DMS 273 treated with DMSO at 0.1 percent for 48 hours (cell line): ENCODE data around the gene GUCY1A2.

Experiments used
- DNase-seq: peaks from one replicate; lab custom pipeline; 2025; lab: John Stamatoyannopoulos, UW

The GUCY1A2 gene

DNA sequence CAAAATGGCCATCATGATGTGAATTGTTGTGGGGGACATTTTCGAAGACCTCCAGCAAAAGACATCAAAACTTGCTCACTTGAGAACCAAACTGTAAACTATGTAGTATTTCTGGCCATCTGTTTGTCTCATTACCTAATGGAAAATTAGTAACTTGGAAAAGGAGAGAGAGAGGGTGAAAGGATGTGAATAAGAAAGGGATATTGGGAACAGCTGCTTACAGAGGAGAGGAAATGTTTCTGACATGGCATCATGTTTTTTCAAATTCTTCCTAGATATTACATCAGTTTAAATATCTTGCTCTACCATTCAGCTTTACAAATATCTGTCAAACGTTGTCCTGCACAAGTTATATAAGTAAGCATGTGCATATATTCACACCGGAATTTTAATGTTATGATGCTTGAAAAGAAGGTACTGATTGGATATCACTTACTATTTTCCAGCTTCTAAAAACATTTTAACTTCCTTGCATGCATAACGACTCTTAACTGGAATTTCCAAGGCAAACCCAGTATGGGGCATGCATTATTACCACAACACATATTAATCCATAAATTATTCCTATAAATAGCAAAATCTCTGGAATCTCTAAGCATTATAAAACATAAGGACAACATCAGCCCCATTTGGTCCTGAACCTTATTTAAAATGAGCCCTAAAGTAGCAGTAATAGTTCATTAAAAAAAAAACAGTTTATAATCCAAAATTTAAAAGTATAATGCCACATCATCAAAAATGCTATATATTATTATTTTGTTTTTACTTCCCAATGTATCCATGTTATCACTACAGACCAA lies 20.0 kb downstream of the GUCY1A2 start:
- DNase-seq, result no peak

DNA sequence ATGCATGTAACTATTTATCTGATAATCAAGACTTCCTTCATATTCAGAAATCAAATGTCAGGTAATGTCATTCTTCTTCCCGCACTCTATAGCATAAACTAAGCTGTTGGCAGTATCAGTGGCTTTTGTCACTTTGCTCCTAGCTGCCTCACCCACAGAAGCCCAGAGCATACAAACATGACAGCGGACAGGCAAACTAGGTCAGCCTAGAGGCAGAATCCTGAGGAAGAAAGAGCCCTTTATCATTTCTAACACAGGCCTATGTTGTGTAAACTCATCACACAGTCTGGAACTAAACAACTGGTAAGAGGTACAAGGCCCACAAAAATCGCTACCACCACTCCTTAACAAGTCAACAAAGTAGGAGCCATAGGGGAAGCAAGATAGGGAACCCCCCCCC lies 21.0 kb downstream of the GUCY1A2 start:
- no peak for DNase-seq

DNA sequence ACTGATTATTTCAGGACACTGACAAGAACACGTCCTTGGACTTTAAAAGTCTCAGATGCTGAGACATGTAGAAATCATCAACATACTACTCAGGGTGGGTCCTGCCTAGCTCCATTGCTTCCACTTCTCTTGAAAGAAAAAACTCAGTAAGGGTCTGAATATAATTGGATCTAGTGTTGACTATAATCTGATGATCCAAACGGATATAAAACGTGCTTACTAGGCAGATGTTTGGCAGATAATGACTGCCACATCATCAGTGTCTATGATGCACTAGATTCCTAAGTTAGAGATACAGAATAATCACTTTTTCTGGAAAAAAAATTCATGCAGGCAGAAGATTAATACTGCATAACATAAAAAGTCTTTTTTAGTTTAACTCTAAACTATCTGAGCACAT lies 21.6 kb downstream of the GUCY1A2 start:
- no peak for DNase-seq

DNA sequence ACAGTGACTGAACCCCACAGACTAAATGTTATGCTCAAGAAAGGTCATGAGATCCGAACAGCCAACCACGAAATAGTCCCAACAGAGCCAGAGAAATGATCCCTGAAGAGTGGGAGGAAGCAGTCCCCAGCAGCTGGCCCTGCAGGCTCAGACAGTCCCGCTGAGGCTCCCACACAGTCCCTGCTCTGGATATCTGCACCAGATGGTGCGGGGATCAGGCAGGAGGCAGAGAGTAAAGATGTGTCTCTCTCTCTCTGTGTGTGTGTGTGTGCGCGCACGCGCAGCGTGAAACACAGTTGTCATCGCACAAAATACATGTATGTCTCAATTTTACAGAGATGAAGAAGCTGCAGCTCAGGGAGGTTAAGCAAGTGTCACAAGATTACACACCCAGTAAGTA lies 27.9 kb downstream of the GUCY1A2 start:
- no peak for DNase-seq

DNA sequence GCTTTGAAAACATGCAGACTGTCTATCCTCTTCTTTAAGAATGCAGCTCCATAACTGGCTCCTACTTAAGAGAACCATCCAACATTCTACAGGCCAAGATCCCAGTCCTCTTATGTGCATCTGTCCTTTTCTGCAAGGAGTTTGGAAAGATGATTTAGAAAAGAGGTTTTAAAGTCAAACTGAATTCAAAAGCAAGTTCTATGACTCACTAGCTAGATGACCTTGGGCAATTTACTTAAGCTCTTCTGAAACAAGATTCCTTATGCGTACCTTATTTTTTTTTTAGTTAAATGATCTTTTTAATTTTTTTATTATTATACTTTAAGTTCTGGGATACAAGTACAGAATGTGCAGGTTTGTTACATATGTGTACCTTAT lies 29.2 kb downstream of the GUCY1A2 start:
- DNase-seq, result no peak

DNA sequence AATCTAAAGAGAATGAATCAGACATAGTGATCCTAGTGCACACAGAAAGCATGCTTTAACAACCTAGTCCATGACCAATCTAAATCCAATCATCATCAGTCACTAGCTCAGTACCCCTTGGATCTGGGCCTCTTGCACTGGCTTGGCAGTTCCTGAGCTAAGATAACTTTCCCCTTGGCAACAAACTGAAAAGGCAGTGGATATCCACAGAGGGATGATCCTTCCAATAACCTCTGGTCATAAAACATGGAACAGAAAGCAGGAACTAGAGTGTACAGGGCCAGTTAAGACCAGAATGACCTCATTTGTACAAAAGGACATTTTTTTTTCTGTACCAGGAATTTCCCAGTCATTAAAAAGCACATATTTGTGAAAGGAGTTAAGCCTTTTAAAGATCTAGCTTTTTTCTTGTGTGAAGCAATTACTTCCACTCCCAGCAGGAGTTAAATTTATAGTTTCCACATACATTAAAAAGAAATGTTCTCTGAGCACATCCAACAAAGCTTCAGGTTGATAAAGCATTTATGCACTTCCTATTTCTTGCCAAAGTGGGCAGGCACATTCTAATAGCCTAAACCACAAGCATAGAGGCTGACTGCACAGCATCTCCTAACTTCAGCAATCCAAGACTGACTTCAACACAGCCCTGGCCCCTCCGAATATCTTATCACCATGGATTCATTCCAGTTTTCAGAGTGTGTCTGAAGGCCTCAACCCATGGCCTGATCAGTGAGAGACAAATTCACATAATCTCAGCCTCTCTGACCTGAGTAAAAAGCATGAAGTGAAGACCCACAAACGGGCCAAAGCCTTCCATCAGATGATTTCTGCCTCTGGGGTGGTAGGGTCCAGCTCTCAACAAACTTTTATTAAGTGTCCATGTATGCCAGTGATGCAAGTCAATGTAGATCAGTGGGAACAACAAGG lies 29.9 kb downstream of the GUCY1A2 start:
- DNase-seq, result no peak

DNA sequence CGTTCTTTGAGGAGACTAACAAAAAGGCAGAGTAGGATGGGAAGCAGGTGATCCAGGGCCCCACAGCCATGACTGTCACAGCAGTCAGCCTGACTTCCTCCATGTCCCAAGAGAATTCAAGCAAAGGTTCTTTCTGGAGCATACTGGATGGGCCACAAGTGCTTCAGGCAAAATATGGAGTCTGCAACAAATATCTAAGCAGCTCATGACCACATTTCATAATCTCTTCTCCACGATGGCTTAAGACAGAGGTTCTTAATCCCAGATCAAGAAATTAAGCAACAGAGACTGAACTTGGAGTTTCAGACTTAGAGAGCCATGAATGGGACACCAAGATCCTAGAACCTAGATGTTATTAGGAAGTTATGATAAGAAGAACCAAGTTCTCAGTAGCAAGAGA lies 31.6 kb downstream of the GUCY1A2 start:
- no peak for DNase-seq

DNA sequence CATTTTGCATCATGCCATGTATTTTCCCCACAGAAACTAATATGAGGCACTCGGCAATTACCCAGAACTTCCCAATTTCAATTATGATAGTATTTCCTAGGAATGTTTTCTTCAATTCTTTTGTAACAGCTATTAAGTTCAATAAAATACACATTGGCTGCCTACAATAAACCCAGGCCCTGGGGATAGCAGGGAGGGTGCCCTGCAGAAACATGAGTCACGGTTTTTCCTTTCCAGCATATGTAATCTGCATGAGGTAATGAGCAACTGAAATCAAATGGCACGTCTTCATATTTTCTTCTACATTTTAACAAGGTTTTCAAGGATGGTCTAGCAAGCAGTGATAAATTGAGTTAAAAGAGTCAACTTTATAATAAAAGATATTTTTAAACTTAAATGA lies 32.0 kb downstream of the GUCY1A2 start:
- DNase-seq, result no peak

DNA sequence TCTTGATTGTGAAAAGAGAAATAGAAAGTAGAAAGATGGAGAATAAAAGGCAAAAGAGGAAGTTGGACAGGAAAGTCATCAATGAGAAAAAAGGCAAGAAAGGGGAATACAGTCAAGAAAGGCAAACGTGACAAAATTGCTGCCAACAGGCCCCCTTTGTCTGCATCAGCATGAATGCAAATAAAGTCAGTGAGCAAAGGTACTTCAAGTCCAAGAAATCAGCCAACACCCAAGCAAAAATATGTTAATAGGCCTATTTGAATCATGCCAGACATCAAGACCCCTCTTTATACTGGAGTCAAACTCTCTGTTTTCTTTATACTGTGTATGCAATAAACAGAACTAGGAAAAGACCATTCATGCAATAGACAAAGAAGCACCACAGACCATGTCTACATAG lies 34.3 kb downstream of the GUCY1A2 start:
- no peak for DNase-seq

DNA sequence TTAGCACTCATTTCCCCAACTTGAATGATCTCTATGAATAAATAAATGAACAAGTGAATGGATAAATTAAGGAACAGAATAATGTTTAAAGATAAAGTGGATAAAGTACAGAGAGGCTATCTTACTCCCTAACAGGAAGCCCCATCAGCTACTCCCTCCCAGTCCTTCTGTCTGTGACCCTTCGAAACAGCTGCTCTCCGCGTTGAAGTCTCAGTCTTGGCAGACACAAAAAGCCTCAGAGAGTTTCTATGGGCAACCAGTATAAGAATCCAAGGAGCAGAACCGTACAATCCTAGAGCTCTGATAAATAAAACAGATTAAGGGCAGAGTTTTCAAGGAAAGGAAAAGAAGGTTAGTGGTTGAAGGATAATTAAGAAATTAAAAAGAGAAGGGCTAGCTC lies 35.0 kb downstream of the GUCY1A2 start:
- DNase-seq, result no peak

DNA sequence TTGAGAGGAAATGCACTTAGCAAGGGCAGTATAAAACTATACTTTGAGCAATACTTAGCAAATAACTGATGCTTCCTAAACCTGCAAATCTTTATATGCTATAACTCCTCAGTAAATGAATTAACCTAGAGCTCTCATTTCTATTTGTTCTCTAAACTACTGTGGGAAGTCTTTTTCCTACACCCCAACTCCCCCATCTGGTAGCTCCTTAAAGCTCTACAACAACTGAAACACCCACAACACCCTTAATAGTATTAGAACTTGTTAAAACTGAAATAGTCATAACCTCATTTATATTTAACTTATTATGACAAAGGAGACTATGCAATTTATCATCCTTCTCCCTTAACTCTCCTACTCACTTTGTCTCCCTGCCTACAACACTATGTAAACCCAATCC lies 43.4 kb downstream of the GUCY1A2 start:
- DNase-seq, result no peak

DNA sequence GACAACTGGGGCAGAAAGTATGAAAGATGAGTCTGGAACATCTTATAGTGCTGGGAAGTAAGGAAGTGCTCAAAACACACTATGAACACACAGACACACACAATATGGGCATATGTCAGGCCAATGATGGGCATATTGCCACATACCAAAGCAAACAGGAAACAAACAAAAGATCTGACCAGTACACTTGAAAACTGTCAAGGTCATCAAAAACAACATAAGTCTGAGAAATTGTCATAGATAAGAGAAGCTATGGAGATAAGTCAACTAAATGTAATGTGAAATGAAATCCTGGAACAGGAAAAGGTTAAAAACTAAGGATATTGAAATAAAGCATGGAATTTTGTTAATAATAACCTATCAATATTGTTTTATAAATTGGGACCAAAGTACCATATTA lies 46.4 kb downstream of the GUCY1A2 start:
- no peak for DNase-seq

DNA sequence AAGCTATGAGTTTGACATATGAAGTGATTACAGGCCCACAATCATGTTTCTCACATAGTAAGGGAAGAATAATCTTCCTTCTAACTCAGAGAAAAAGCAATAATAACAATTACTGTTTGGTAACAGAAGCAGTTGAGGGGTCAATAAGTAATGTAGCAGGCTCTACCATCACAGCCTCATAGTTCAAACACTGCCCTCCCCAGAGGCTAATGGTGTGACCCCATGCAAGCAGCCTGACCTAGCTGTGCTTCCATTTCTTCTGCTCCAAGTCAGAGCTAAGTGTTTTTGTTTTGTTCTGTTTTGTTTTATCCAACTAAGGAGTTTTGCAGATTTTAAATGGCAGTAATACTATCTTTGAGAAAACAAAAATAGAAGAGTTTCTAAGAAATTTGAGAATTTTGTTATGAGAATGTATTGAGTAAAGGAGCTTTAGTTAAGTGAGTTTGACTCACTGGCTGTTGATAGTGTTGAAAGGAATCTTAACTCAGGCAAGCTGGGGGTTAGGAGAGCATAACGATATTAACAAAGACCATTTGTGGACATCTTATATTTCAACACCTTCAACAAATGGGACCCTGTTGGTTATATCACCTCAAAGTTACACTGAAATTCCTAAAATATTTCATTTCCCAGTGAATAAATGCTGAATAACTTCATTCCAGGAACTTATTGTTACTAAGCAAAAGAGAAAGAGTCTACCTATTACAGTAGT lies 48.5 kb downstream of the GUCY1A2 start:
- no peak for DNase-seq

DNA sequence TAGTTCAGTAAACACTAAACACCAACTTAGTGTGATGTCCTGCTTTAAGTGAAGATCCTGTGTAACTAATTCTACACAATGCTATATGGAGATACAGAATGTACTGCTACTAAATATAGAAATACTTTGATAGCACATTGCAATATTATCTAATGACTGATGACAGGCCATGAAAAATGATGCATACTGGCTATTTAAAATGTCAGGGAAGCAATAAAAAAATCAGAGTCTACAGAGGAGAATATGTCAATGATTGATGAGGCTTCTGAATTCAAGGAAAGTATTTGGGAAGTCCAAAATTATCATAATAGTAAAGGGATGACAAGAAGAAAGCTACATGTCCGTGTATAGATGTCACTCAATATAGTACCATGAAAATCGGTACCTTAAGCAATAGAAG lies 55.3 kb downstream of the GUCY1A2 start:
- DNase-seq, result no peak

DNA sequence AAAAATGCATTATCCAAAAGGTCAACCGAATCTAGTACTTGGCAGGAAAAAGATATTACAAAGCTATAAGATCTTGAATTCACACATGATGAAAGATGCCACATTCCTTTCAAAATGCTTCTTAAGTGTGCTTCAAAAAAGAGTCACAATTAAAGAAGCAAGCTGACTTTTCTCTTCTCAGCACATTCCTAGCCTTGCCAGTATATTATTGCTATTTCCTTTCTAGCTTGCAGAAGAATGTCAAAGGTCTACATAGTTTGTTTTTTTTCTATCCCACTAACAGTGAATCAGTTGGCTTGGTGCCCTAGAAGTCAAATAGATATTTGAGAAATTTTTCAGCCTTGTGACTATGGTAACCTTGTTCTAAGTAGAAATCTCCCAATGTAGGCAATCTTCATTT lies 56.8 kb downstream of the GUCY1A2 start:
- DNase-seq, result no peak

DNA sequence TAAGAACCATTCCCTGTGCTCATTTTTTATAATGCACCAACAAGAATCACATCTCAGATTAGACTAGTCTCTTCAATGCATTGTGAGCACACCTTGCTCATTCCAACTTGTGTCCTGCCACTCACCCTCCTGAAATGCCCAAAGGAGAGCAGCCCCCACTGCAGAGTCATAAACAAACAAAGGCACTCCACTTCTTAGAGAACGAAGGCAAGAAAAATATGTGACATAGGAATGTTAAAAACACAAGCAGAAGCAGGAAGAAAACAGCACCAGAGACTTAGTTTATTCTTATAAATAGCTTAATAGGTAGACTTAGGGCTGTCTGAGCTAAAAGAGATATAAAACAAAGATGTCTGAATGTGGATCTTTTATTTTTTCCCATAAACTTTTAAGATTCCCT lies 57.2 kb downstream of the GUCY1A2 start:
- DNase-seq, result no peak

DNA sequence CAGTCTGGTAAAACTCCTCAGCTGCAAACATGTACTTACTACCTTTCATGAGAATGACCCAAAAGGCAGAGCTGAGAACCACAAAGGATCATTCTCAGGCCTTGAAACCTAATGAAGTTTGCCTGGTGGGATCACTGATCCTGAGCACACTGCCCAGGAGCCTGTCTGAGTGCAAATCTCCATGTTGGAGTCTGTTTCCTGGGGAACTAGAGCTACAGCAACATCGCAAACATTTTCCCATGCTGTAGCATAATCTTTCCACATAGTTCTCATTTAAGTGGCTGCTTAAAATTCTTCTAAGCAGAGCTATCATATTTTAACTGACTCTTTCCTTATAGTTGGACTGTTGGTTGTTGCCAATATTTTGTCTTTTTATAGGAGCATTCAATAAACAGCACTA lies 58.5 kb downstream of the GUCY1A2 start:
- DNase-seq, result no peak

DNA sequence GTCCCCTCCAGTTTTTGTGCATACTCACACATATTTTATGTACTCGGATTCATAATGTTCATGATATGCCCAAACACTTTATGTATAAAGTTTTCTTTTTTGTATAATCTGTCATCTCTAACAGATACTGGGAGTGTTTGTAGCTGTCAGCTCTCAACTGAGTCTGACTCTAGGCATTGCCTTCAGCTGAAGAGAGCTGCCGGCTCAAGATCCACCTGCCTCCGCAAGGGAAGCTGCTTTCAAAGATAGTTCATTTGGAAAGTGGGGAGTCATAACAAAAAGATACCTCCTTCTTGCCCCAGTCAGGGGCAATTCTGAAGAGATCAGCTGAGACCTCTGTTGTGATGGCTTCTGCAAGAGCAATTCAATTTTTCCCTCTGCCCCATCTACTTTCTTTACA lies 58.9 kb downstream of the GUCY1A2 start:
- no peak for DNase-seq

DNA sequence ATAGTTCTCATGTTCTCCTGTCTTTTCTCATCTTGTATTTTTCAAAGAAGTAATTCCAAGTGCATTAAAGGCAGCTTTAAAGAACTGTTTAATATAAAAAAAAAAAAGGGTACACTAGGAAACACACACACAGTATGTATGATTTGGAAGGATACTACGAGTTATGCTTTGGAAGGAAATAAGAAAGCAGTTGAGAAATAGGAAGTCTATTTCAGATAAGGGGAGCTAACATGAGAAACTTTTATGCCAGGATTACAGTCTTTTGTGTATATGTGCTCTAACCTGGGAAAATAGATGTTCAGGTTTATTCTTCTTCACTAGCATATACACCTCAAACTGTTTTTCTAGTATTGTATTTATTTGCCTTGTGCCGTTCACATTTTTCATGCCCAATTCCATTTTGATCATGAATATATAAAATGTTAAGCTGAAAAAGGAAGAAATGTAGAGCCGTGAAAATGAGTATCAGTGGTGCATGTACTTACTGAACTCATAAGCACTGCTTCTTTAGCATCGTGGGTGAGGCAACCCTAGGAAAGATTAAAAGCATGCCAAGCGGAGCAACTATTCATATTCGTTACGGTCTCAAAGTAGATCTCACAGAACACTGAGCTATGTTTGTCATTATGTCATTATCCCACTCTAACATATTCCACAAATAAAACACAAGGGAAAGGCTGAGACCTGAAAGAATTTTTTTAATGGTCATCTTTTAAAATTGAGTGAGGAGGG lies 59.6 kb downstream of the GUCY1A2 start:
- no peak for DNase-seq

DNA sequence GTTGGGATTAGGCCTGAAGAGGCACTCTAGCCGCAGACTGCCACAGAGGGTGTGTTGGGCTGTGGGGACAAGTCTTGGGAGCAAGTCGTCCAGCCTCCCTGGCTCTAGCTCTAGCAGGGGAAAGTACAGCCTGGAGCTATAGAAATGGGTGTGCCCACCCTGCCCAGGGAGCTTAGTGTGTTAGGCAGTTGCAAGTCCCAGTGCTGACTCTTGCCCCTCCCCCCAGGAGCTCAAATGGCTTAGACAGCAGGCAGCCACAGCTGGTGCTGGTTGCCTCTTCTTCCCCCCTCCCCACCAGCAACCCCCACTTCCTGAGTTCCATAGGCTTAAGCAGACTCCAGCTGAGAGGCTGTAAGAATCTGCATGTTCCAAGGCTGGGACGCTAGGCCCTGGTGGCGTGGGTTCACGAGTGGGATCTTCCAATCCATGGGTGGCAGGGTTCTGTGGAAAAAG lies 61.2 kb downstream of the GUCY1A2 start:
- DNase-seq, result no peak

DNA sequence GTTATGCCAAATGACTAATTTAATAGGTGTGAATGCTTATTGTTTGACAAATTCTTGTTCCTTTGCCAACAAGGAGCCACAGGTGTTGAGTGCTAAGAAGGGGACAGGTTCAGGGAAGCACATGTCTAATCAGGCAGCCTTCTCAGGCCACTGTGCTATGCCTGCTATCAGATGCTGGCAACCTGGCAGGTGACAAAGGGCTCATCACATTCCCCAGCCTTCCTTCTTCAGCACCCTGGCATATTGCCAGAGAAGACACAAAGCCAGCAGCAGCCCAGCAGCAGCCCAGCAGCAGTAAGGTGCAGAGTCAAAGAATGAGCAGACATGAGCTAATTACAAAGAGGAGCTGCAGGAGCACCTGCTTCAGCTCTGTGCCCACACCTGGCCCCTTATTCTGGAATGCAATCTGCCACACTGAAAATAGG lies 68.2 kb downstream of the GUCY1A2 start:
- no peak for DNase-seq

DNA sequence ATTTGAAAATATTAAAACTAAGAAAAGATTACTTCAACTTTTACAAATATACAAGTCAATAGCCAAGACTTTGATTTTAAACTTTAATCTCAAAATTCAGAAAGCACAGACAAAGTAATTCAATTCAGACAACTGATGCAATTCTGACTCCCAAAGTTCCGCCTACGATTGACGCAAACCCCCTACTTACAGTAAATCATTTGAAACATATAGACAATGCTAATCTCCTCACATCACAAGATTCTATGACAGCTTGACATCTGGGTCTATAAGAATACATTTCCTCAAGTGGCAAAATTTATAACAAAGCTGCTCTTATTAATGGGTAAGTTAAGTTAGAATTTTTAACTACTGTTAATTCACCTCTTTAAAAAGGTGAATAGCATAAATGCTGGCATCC lies 75.2 kb downstream of the GUCY1A2 start:
- DNase-seq, result no peak
